ELF-1 (cell line): ENCODE measurements around the gene MIOS.
"Not testable (repeated sequence)": the region's sequence is repeated elsewhere in the genome, so short reads cannot be mapped to it uniquely, and the experiment has no call there.

Source experiments
- DNase-seq: peaks from one replicate; pipeline ENCODE4 v3.0.0-alpha.2; 2016; ENCODE audit warnings: low read depth, low spot score

Gene MIOS

GRCh38 chr7:7647495-7648036 lies 80.9 kb downstream of the MIOS start:
- no peak for DNase-seq

DNA sequence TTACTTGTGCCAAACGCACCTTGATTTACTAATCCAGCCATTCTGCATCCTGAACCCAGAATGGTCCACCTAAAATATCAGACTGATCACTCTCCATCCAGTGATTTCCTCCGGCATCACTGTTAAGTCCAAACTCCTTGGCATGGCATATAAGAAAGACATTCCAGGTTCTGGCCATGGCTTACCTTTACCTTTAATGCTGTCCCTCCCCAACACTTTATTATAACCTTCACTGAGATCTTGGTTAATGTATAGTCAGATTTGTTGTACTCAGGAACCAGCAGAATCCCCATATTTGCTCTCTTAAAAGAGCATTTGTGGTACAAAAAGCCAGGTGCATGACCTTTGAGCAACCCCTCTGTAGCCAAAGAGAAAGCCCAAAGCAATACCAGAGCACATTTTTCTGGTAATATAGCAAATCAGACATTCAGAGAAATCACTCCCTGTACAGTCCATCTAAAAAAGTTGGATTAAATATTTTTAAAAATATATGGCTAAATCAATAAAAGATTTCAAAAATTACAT lies 84.1 kb downstream of the MIOS start:
- DNase-seq: no peak

DNA sequence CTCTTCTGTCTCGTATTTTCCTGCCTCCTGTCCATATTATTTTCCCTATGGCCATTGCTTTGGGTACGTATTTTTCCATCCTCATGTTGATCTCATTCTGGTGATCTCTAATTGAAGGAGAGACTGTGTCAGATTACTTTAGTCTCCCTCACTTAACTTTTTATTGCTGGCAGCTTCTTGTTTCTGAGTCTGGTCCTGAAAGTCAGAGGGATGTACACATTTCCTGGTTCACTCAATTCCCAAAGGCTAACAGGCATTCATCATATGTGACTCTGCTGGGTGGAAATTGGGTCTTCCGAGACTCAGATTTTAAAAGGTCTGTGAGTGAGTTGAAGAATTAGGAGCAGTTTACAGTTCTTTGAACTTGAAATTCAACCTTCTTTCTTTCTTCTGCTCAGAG lies 84.8 kb downstream of the MIOS start:
- DNase-seq: no peak

- no peak for DNase-seq
These were observed 86.3 kb downstream of the MIOS start for GRCh38 chr7:7652798-7653540.

GRCh38 chr7:7653593-7654187 lies 87.0 kb downstream of the MIOS start:
- peak; percentile 74 for DNase-seq

DNA sequence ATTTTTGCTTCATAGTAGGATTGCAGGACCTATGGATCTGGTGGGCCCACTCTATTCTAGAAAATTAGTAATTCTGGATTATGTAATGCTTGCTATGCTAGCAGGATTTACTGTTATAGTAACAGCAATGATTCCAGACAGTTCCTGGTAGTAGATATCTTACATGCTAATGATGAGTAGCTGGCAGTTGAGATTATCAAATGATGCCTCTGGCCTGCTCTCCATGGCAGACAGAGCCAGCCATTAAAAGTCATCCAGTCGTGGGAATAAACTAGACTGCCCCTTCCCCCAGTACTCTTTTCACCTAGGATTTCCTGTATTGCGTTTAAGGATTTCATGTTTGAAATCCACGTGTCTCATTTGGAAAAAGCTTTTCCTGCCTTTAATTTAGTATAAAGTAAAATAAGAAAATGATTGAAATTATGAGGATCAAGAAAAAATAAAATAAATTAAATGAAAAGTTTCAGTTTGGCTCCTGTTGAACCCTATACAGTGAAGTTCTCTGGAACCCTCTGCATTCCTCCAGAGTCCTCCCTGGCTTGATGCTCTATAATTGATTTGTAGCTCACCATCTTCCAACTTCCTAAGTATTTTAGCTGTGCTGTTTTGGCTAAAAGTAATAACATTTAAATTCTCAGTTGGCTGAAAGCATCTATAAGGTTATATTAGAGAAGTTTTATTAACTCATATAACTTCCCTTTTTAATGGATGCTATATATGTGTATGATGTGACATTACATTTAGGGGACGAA lies 88.5 kb downstream of the MIOS start:
- DNase-seq: no peak

DNA sequence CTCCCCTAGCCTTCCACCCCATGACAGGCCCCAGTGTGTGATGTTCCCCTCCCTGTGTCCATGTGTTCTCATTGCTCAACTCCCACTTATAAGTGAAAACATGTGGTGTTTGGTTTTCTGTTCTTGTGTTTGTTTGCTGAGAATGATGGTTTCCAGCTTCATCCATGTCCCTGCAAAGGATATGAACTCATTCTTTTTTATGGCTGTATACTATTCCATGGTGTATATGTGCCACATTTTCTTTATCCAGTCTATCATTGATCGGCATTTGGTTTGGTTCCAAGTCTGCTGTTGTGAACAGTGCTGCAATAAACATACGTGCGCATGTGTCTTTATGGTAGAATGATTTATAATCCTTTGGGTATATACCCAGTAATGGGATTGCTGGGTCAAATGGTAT lies 89.8 kb downstream of the MIOS start:
- DNase-seq: not testable (repeated sequence)
